Adrenal gland (tissue), 12 donors: ENCODE measurements around the gene MTIF2. TPM values are rescaled to one million over a fixed set of nuclear protein-coding genes. Genes with fewer than 3 reads are reported as not detected.

ENCODE experiments used
- DNase-seq, 7 donors: peaks; one replicate each; pipeline ENCODE4 v3.0.0-alpha.2; 2019 to 2020
- H3K27ac ChIP-seq, 5 donors: fragments of 200-600 bp; sonication (generic) in 4 of 5; 1 replicate in 3 of 5; 2 replicates in 2 of 5; pipeline versions ENCODE4 v1.5.1 to v1.8.0; 2016 to 2020; ENCODE audit warnings: mild to moderate bottlenecking in 1 of 5
- H3K27me3 ChIP-seq: fragments of 200-600 bp; 2 replicates; pipeline ENCODE4 v1.8.0; 2021
- H3K36me3 ChIP-seq, 2 donors: fragments of 200-600 bp; replicated peaks in 1 of 2; 1 replicate in 1 of 2; 2 replicates in 1 of 2; pipeline versions ENCODE4 v1.5.1 to v1.8.0; 2018 to 2022
- H3K4me1 ChIP-seq, 2 donors: fragments of 200-600 bp; replicated peaks in 1 of 2; 1 replicate in 1 of 2; 2 replicates in 1 of 2; pipeline versions ENCODE4 v1.5.1 to v1.8.0; 2018 to 2021
- H3K4me3 ChIP-seq, 4 donors: fragments of 200-600 bp; sonication (generic) in 3 of 4; one replicate each; pipeline ENCODE4 v1.5.1; 2016 to 2018
- H3K9me3 ChIP-seq, 3 donors: fragments of 200-600 bp; sonication (generic) in 1 of 3; replicated peaks in 1 of 3; 1 replicate in 2 of 3; 2 replicates in 1 of 3; pipeline versions ENCODE4 v1.5.1 to v1.8.0; 2016 to 2021
- CTCF ChIP-seq, 6 experiments: fragments of 450-650 bp in 4 of 6; fragments of 200-600 bp in 2 of 6; sonication (generic) in 1 of 6; IDR thresholded peaks; 1 replicate in 5 of 6; 2 replicates in 1 of 6; pipeline versions ENCODE4 v1.5.1 to v1.8.0; 2016 to 2021; ENCODE audit warnings: antibody characterized with exemption in 6 of 6, mild to moderate bottlenecking in 2 of 6, moderate library complexity in 1 of 6
- POLR2A ChIP-seq, 2 donors: fragments of 450-650 bp; IDR thresholded peaks; one replicate each; pipeline ENCODE4 v1.6.1; 2017; ENCODE audit warnings: antibody characterized with exemption in 2 of 2, mild to moderate bottlenecking in 2 of 2, moderate library complexity in 1 of 2
- WGBS, 4 donors: extraction: QIAGEN DNeasy Blood & Tissue Kit in 2 of 4; methylation state at CpG; one replicate each; pipeline versions ENCODE4 v1.1.5 to v1.1.7; 2013 to 2017; 5-methylcytosine and 5-hydroxymethylcytosine counted together
- intact Hi-C, 2 donors: fragments of 100-400 bp; cut with DNase I; formaldehyde crosslinking; loops; one replicate each; pipeline versions ENCODE4 v1.14.1 to v1.15.0; 2022 to 2023
- polyA plus RNA-seq, 3 donors: library from polyadenylated mRNA; stranded (reverse); fragments of 200-250 nt in 2 of 3; fragments of 350-450 nt in 1 of 3; fragmentation: Illumina TruSeq in 1 of 3; extraction: RNeasy Lipid Tissue Mini Kit (QIAGEN cat#74804) in 1 of 3; gene quantifications; one replicate each; pipeline ENCODE4 v1.2.3, GENCODE V29; 2013 to 2014
- total RNA-seq, 9 donors: library from RNA; depleted of rRNA in 4 of 9; stranded (reverse); fragments of >200 nt in 4 of 9; fragments of 120-200 nt in 1 of 9; fragmentation: NEBNext Ultra II Directional in 1 of 9; extraction: Animal tissue kit (Norgen Biotek cat#: 25700) in 1 of 9; gene quantifications; one replicate each; pipeline versions ENCODE4 v1.1.0 to v1.2.4, GENCODE V29; 2013 to 2023
- donor health status: healthy with polysubstance abuse.
- donor health status: Bipolar disorder and iron deficiency.
- donor health status: DM: yes; HTN: yes; CAD: no.
- donor health status: DM: no; HTN: no; CAD: no.
- donor health status: DM: no; HTN: no; CAD: no.
- donor health status: DM: yes; HTN: yes; CAD: no.

Gene MTIF2
- total and polyA plus RNA-seq, 12 donors = 18.2 to 47.4 (median 29.5) TPM

- H3K4me1 ChIP-seq = peaks cover 9 to 22% of the 10 kb centered on the region in 2 donors
- 5% methylated on average over 33 of the region's 33 CpGs for WGBS, 4 donors
- intact Hi-C loops = no loop called here
- H3K27ac ChIP-seq = peak overlapping the region; percentile 92 to 98 (median 96)
- peaks cover 0 to 37% of the 10 kb centered on the region in 2 donors for H3K36me3 ChIP-seq
- H3K27me3 ChIP-seq = no peaks in the 10 kb centered on the region
- no peak for TF ChIP-seq CTCF (IDR thresholded peaks at IDR 0.05)
- TF ChIP-seq POLR2A (IDR thresholded peaks at IDR 0.05) = no peak
- peak; percentile 35 to 72 (median 56) for DNase-seq
- no peaks in the 10 kb centered on the region for H3K9me3 ChIP-seq
- peak overlapping the region; percentile 76 to 98 (median 84) for H3K4me3 ChIP-seq
Measured at GRCh38 chr2:55232863-55233657, 36.0 kb downstream of the MTIF2 start.

- 0 to 1% (median 0%) methylated on average over 35 to 37 of the region's 37 CpGs for WGBS, 4 donors
- Histone ChIP-seq H3K36me3 (peaks cover 0 to 36% of the 10 kb centered on the region in 2 donors), H3K4me1 (peaks cover 9 to 22% of the 10 kb centered on the region in 2 donors), H3K27me3 (no peaks in the 10 kb centered on the region), H3K27ac (peak within 1 kb of the TSS; percentile 92 to 98 (median 96)), H3K9me3 (no peaks in the 10 kb centered on the region), H3K4me3 (peak within 1 kb of the TSS; percentile 76 to 98 (median 84))
- TF ChIP-seq CTCF (IDR thresholded peaks at IDR 0.05) = peak in 2 of 6 experiments; percentile 12 to 26
- TF ChIP-seq POLR2A (IDR thresholded peaks at IDR 0.05) = peak; percentile 50 to 84
- intact Hi-C loops = no loop called here
- DNase-seq = peak; percentile 90 to 94 (median 92)
Measured at GRCh38 chr2:55232084-55232862, 36.8 kb downstream of the MTIF2 start, which contains the start of the genes CLHC1 and RPS27A. TSS of gene CLHC1 (minus strand) at chr2:55232293. CDS start at chr2:55222411, 9,882 bp downstream. TSS of gene RPS27A (plus strand) at chr2:55232688. CDS start at chr2:55232825, 137 bp downstream.

GRCh38 chr2:55231546-55232083 is 37.4 kb downstream of the MTIF2 start:
- TF ChIP-seq POLR2A (IDR thresholded peaks at IDR 0.05) = no peak
- no peak for TF ChIP-seq CTCF (IDR thresholded peaks at IDR 0.05)
- Histone ChIP-seq H3K4me3 (peak overlapping the region in 3 of 4 donors; percentile 76 to 98 (median 86)), H3K27me3 (no peaks in the 10 kb centered on the region), H3K36me3 (peaks cover 0 to 30% of the 10 kb centered on the region in 2 donors), H3K9me3 (no peaks in the 10 kb centered on the region), H3K4me1 (peaks cover 9 to 22% of the 10 kb centered on the region in 2 donors), H3K27ac (peak overlapping the region in 4 of 5 donors; percentile 92 to 98 (median 94))
- DNase-seq = no peak
- 4 to 10% (median 8%) methylated on average over 10 to 13 of the region's 13 CpGs for WGBS, 4 donors
- intact Hi-C loops = no loop called here

GRCh38 chr2:55230551-55230950 is 38.5 kb downstream of the MTIF2 start:
- DNase-seq = no peak
- Histone ChIP-seq H3K27ac (no peak overlapping the region), H3K27me3 (no peaks in the 10 kb centered on the region), H3K4me3 (no peak overlapping the region), H3K4me1 (peaks cover 9 to 22% of the 10 kb centered on the region in 2 donors), H3K36me3 (peaks cover 0 to 19% of the 10 kb centered on the region in 2 donors), H3K9me3 (no peaks in the 10 kb centered on the region)
- TF ChIP-seq CTCF (IDR thresholded peaks at IDR 0.05) (no peak), POLR2A (IDR thresholded peaks at IDR 0.05) (no peak)
- intact Hi-C loops = no loop called here
- 93 to 98% (median 96%) methylated on average over 3 of the region's 3 CpGs for WGBS, 4 donors
